H4 (cell line): ENCODE data around the gene CYB561A3. TPM values are rescaled to one million over a fixed set of nuclear protein-coding genes. Genes with fewer than 3 reads are reported as not detected.

ENCODE experiments used
- DNase-seq: peaks from one replicate; pipeline ENCODE4 v3.0.0-alpha.2; 2015; ENCODE audit warnings: low spot score
- total RNA-seq: library from RNA; depleted of rRNA; stranded (reverse); fragments of >200 nt; shearing (Covaris generic); gene quantifications from 2 replicates; pipeline ENCODE4 v1.2.3, GENCODE V29; 2014

Gene CYB561A3
- total RNA-seq, 1 experiment from 2014 or later = 41.8 TPM

DNA sequence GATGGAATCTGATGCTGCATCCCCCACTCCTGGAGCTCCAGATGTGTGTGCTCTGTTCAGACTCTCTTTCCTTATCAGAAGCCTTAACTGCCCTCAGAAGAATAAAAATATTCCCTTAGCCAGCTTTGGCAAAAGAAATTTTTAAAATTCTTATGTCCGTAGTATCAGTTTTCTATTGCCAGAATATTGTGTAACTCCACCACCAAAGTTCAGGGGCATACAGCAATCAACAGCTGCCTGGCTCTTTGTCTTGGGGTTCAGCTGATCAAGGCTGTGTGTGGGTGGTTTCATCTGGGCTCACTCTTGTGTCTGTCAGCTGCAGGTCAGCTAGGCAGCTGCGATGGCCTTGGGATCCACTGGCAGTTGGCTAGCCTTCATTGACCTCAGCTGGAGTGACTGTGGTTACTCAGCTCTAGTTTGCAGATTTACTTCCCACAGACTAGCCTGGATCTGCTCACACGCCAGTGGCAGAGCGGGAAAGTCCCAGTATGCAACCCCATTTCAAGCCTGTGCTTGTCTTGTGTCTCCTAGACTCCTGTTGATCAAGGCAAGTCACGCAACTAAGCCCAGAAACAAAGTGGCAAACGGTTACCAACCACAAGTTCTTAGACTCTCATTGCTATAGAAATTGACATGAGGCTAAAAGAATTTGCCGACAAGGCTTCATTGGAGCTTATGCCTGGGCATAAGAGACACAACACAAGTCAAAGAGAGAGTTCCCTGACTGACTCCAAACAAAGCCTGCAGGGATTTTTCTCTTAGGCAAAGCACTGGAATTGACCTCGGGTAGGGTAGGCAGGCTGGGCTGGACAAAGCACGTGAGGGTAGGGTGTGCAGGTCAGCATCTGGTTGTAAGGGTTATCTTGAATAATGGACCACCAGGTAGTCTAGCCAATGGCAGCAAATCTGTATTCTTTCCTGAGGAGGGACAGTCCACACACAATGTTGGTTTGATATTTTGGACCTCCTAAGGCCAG lies 8.0 kb upstream of the CYB561A3 start:
- no peak for DNase-seq

DNA sequence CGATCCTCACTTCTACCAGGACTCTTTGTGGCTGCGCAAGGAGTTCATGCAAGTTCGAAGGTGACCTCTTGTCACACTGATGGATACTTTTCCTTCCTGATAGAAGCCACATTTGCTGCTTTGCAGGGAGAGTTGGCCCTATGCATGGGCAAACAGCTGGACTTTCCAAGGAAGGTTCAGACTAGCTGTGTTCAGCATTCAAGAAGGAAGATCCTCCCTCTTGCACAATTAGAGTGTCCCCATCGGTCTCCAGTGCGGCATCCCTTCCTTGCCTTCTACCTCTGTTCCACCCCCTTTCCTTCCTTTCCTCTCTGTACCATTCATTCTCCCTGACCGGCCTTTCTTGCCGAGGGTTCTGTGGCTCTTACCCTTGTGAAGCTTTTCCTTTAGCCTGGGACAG lies 7.0 kb upstream of the CYB561A3 start:
- DNase-seq = no peak

DNA sequence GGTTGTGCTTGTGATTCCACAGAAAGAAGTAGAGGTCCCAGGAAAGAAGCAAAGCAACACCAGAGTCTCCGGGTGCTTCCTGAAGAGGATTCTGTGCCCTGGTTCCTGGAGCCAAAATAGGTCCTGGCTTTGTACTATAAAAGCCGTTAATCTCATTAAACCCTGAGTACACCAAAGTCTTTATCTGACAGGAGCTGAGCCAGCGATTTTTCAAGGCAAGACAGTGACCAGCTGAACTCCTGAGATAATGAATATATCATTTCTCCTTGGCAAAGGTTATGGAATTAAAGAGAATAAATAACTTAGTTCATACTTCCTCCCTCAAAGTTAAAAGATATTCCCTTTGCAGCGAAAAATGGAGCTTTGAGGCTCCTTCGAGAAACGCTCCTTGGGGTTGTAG lies 5.7 kb upstream of the CYB561A3 start:
- no peak for DNase-seq

DNA sequence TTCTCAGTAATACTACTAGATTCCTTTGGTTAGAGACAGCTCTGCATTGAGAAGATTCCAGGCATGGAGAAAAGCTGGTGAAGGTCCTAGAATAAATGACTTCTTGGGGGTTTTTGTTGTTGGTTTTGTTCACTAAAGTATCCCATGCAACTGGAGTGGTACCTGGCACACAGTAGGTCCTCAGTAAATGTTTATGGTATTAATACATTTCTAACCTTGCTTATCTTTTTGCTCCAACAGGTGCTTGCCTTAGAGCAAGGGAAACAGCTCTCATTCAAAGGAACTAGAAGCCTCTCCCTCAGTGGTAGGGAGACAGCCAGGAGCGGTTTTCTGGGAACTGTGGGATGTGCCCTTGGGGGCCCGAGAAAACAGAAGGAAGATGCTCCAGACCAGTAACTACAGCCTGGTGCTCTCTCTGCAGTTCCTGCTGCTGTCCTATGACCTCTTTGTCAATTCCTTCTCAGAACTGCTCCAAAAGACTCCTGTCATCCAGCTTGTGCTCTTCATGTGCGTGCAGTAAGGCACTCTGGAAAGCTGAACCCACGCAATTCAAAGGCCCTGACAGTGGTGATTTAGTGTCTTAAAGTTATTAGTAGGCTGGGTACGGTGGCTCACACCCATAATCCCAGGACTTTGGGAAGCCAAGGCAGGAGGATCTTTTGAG lies 2.5 kb upstream of the CYB561A3 start:
- no peak for DNase-seq

DNA sequence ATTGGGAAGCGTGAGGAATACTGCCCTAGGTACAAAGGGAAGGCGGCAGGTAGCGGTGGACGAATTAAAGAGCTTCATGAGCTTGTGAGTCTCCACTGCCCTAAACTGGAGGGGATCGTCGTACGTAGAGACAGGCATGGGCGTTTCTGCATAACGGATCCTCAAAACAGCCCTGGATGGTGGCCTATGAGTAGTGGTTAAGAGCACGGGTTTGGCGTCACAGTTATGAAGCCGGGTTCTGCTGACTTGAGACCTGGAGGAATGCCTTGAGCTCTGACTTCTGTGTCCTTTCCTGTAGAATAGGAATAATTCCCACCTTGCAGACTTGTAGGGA lies 827 bp upstream of the CYB561A3 start:
- DNase-seq = no peak

DNA sequence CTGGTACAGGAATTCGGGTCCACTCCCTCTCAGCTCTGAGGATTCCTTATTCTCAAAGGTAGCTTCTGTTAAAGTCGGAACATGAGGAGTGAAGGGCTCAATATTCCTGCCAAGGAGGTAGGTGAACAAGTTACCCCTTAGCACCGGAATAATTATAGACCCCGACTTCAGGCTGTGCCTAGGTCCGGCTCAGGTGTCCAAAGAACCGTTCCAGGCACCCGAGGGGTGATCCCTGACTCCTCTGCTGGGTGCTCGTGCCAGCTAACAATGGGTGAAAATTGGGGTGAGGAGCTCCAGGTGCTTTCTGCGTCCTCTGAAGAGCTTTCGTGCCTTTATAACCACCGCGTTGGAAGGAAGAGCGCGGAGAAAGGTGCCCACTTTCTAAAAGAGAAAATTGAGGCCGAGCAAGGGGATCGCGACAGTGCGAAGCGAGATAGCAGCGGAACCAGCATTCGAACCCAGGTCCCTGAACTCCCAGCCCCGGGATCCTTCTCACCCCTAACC lies 393 bp downstream of the CYB561A3 start:
- no peak for DNase-seq

DNA sequence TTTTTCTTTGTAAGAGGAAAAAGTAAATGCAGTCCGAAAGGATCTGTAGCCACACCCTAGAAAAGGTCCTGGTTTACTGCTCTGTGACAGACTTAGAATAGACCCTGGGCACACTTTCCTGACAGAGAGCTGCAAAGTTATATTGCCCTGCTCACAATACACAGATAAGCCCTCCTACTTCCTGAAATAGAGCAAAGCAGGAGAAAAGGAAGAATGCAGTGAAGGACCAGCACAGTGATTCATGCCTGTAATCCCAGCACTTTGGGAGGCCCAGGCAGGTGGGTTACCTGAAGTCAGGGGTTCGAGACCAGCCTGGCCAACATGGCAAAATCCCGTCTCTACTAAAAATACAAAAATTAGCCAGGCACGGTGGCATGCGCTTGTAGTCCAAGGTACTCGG lies 2.2 kb downstream of the CYB561A3 start:
- DNase-seq = no peak

DNA sequence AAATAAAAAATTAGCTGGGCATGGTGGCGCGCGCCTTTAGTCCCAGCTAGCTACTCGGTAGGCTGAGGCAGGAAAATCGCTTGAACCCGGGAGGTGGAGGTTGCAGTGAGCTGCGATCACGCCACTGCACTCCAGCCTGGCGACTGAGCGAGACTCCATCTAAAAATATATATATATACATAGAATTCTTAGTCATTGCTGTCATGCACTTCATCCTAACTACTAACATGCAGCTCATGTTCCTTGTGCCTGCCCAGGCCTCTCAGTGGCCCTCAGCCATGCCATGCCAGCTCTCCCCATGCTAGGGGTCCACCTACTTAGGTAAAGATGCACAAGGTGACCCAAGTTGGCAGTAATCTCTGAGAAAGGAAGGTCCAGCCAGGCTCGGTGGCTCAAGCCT lies 3.1 kb downstream of the CYB561A3 start:
- DNase-seq = no peak

DNA sequence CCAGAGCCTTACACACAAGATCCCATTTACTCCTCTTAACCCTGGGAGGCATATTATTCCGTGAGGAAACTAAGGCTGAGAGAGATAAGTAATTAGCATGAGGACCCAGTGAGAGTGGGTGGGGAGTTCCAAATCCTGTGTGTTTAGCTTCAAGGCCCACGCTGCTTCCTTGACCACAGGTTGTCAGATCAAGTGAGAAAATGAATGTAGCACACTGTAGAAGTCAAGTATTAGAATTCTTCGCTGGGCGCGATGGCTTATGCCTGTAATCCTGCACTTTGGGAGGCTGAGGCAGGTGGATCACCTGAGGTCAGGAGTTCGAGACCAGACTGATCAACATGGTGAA lies 3.8 kb downstream of the CYB561A3 start:
- DNase-seq = no peak

DNA sequence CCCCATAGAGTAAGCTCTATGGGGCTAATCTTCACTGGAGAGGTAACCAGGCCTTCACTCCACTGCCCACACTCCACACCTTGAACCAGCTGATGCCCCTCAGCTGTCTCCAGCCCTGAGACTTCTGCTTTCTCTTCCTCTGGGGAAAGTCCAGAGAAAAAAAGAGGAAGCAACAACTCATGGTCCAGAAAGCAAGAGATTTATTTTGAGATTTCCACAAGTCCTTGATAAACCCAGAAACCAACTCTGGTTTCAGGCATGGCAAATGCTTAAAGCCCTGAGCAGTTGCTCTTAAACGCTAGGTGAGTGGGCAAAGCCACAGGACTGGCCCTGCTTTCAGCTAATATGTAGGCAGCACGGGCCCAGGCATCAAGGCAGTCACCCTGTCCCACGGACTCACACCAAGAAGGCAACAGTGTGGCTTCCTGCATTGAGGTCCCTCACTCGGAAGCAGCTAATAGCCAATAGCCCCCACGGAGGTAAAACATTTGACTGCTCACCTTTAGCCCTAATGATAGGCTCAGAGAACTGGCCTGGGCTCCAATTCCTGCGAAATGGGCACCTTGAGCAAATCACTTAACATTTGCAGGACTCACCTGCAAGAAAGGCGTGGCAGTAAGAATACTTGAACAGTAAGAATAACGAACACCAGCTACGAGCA lies 4.3 kb downstream of the CYB561A3 start:
- no peak for DNase-seq

DNA sequence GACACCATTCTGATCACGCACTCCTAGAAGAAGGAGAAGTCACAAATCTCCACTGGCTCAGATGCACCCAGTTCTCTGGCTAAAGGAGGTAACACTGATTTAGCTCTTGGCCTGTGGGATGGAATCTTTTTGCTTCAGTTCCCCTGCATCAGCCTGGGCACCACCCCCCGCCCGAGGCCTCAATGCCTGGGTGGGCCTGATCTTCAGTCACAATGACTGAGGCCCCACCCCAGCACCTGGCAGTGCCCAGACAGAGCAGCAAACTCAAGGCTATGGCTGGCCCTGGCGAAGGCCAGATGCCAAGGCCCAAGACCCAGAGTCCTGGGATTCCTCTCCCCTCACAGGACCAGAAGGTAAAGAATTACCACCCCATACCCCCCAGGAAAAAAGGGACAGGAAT lies 5.0 kb downstream of the CYB561A3 start:
- no peak for DNase-seq

DNA sequence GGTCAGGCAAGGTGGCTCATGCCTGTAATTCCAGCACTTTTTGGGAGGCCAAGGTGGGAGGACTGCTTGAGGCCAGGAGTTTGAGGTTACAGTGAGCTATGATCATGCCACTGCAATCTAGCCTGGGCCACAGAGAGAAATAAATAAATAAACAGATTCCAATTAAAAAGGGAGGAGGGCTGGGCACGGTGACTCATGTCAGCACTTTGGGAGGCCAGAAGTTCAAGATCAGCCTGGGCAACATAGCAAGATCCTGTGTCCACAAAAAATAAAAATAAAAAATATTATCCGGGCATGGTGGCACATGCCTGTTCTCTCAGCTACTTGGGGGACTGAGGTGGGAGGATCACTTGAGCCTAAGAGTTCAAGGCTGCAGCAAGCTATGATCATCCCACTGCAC lies 7.5 kb downstream of the CYB561A3 start:
- no peak for DNase-seq

DNA sequence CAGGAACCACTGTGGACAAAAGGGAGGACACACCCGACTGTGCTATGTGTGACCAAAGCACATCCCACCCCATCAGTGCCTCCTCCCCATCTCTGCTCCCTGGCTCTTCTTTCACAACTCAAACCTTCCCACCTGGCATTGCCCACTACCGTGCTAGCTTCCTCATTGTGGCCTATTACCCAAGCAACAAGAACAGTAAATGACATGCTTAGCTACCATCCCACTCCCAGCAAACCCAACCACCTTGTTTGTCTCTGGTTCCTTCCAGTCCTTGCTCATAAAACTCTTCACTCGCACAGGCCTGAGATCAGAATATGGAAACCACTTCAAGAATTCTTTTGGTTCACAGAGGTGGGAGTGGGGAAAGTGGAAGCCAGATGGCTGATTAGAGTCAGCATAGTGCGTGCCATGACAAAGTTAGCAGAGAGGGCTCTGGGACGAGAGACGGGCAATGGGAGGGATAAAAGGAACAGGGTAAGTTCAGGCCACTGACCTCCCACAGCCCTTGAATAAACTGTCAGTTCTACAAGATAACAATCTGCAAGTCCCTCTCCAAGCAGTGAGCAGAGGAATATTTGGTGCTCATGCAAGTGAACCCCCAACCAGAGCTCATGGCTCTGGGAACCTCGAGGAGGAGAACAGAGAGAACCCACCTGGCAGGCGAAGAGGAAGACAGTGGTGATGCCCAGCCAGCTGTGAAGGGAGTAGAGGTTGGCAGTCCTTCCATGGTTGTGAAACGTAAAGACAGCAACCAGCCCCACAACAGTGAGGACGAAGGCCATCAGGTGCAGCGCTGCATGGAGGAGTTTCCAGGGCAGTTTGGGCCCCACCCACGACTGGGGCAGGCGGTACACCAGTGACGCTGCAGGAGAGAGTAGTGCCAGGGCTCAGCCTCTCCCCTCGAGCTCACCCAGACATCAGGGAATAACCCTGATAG lies 8.3 kb downstream of the CYB561A3 start:
- no peak for DNase-seq

DNA sequence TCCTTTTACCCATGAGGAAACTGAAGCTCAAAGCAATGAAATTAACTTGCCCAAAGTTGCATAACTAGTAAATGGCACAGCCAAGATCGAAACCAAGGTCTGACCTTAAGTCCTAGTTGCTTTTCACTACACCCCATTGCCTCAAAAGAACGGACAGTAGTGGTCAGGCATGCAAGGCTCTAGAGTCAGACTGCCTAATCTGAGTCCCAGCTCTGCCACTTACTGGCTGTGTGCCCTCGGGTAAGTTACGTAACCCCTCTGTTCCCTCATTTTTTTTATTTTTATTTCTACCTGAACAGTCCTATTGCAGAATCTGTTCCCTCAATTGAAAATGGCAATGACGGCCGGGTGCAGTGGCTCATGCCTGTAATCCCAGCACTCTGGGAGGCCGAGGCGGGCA lies 9.6 kb downstream of the CYB561A3 start:
- no peak for DNase-seq

DNA sequence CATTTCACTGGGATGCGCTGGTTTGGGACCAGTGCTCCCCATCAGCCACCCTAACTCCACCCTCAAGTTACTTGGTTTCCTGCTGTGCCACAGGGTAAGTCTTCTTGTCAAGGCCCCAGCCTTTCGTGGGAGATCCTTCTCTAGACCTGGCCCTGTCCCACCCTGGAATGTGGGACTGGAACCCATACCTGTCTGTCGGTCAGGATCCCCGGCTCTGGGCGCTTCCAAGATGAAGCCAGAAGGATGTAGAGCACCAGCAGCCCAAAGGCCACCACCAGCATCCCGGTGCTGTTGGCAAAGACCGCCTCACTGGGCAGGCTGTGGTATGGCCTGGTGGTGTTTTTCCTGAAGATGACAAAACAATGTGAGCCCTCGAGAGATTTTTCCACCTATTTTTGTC lies 10.9 kb downstream of the CYB561A3 start:
- DNase-seq = no peak

DNA sequence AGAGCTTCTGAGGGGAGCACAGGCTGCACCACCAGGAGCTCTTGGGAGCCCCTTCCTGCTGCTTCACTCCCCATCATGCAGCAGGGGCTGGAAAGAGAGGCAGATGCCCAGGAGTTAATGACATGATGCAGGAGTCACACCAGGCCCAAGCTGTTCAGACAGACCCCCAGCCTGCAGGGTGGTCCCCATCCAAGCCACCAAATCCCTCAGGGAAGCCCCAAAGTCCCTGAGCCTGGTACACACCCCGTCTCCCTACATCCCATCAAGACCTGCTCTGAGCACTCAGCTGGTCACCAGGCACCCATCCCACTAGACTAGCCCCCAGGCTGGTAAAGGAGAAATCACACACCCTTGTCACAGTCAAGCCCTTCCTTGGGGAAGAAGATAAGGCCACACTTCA lies 11.3 kb downstream of the CYB561A3 start:
- DNase-seq = no peak

DNA sequence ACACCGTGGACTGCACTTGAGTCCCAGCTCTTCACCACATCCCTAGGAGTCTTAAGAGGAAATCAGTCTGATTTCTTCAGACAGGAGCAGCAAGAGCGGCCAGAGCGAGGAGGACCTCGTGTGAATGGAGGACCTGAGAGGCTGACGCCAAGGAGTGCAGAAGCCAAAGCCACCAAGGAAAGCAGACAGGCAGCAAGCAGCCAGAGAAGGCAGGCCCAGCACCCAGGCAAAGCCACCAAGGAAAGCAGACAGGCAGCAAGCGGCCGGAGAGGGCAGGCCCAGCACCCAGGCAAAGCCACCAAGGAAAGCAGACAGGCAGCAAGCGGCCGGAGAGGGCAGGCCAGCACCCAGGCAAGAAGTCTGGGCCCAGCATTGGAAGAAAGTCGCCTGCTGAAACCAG lies 11.8 kb downstream of the CYB561A3 start:
- no peak for DNase-seq

DNA sequence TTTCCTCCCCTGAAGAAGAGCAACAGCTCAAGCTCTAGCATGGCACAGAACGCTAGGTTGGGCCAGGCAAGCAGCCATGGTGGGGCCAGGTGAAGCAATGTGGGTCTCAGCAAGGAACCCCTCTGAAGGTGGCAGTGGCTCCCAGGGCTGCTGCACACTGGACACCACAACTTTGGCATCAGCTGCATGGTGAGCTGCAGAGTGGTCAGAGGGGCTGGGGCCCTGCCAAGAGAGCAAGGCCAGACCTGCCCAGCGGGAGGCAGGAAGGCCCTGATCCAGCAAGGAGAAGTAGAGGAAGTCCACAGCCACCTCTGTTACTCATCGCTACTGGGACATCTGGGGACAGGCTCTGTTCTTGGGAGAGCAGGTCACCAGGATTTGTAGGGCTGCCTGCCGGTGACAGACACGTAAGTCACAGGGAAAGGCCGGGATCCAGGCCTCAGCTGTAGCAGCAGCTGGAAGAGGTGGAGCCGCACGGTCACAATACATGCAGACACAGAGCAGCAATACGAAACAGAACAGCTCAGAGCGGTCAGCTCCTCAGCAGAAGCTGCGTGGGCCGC lies 12.4 kb downstream of the CYB561A3 start:
- DNase-seq = no peak

DNA sequence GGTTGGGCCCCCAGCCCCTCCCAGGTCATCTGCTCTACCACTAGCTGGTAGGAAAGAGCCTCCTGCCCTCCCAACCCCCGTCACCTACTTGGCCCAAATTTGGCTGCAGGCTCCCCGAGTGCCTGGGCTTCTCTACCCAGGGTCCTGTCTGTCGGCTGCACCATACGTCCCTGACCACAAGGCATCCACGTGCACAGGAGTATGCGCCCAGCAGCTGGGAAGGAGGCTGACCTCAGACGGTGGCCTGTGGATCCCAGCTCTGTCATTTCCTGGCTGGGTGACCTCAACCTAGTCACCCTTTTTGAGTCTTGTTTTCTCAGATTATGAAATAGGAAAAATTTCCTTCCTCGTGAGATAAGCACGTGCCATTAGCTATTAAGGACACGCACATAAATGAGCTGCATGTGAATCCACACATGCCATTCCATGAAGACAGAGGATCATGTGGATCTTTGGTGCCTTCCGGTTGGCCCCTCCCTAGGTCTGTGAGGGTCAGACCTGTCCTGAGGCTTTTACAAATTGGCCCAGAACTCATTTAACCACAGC lies 13.7 kb downstream of the CYB561A3 start:
- DNase-seq = no peak

DNA sequence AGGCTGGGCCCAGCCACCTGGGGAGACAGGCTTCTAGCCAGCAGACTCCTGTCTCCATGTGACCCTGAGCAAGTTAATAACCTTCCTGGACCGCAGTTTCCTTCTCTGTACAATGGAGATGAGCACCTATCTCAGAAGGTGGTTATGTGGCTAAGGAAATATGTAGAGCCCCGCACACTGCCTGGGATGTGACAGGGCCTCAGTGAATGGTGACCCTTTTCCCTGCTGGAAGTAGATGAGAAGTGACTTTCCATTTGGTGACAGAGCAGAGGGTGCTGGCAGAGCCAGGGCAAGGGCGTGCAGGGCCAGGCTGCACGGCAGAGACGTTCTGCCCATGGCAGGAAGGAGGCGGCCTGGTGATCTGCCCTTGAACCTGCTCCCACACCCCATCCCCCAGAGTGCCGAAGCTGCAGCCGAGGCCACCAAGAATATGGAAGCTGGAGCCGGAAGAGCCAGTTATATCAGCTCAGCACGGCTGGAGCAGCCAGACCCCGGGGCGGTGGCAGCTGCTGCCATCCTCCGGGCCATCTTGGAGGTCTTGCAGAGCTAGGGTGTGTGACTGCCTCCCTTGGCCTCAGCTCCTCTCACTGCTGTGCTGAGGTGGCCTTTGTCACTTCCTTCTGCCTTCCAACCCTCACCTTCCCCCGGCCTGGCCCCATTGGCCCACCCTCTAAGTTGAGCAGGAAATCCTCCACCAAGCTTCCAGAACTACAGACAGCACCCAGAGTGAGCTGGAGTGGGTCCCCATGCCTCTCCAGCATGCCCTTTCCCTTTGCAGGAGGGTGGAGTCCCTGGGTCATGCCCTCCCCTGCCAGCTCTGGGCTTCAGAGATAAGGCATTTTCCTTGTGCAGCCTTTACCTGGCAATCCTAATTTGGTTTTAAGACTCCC lies 15.5 kb downstream of the CYB561A3 start:
- DNase-seq = no peak
